Measurements from ENCODE around the gene OR51I1.

Gene OR51I1

DNA sequence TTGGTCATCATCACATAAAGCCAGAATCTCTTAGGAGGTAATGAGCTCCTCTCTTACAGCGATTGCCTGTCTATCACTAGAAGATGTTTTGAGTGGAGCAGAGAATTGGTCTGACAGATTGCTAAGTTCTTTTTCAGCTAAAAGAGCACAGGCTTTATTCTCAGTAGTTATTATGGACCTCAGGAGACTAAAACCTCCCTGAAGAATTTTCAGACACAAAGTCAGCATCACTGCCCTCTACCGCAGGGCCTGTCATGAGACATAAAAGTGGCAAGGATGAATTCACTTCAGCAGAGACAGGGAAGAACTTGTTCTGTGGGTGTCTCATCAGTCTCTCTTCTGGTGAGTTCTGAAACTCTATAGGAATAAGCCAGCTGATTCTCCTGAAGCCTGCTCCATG, 7.7 kb upstream of the OR51I1 start, which contains the start of gene OR51I2:
Gene OR51I2, plus strand, starts transcription at position 301 of the 400 bp plus-strand sequence. CDS start 4,166 bp downstream, outside the sequence.
- Histone ChIP-seq H3K4me3 (ENCODE audit: low read depth, low read length) (no peak within 1 kb of the TSS), H3K27me3 (ENCODE audit: control insufficient read depth, insufficient read depth, low read length) (no peaks in the 10 kb centered on the region), H3K9ac (ENCODE audit: low read depth, low read length) (no peak within 1 kb of the TSS), H3K36me3 (ENCODE audit: control insufficient read depth, insufficient read depth, low read length) (no peaks in the 10 kb centered on the region), H3K9me3 (ENCODE audit: control insufficient read depth, insufficient read depth, low read length) (no peaks in the 10 kb centered on the region), H3K4me1 (ENCODE audit: control insufficient read depth, insufficient read depth, low read length) (no peaks in the 10 kb centered on the region)

DNA sequence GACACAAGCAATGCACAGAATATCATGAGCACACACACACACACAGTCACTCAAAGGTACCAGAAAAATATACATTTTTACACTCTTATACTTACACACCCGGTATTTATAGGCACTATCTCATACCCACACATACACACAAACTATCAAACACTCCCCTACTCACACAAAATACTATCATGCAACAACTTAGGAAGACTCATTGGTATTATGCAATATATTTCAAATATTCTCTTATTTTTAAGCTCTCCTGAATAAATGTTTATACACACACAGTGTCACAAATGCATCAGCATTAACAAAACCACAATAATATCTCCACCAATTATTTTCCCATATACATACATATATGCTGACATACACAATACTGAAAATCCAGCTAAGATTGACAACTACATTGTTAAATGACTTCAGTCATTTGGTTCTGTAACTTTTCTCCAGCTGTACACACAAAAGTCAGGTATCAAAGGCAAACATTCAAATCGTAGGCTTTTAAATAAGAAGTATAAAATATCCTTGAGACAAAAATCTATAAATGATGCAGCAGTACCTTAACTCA, 2.6 kb upstream of the OR51I1 start:
- no peaks in the 10 kb centered on the region for H3K27me3 ChIP-seq (ENCODE audit: control insufficient read depth, insufficient read depth, low read length)
- H3K9ac ChIP-seq (ENCODE audit: low read depth, low read length), result no peak overlapping the region
- no peaks in the 10 kb centered on the region for H3K36me3 ChIP-seq (ENCODE audit: control insufficient read depth, insufficient read depth, low read length)
- H3K9me3 ChIP-seq (ENCODE audit: control insufficient read depth, insufficient read depth, low read length), result no peaks in the 10 kb centered on the region
- no peaks in the 10 kb centered on the region for H3K4me1 ChIP-seq (ENCODE audit: control insufficient read depth, insufficient read depth, low read length)
- no peak overlapping the region for H3K4me3 ChIP-seq (ENCODE audit: low read depth, low read length)

DNA sequence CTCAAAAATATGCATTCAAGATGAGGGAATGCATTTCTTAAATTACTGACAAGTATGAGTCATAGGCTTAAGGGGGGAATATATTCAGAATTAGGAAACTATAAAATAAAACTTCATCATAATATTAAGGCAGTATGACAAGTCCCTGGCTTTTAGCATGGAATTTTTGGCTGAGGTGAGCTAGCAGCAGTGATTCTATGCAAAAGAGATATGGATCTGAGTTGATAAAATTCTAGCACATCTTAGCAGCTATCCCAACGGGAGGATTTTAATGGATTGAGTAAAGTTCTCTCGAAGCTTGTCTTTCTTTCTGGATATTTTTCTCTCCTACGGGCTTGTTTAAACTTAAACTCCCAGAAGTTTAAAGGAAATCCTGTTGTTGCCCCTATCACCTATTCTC, 18.2 kb downstream of the OR51I1 start:
- H3K4me3 ChIP-seq (ENCODE audit: low read depth, low read length), result no peak overlapping the region
- no peaks in the 10 kb centered on the region for H3K36me3 ChIP-seq (ENCODE audit: control insufficient read depth, insufficient read depth, low read length)
- H3K9me3 ChIP-seq (ENCODE audit: control insufficient read depth, insufficient read depth, low read length), result no peaks in the 10 kb centered on the region
- no peak overlapping the region for H3K9ac ChIP-seq (ENCODE audit: low read depth, low read length)
- no peaks in the 10 kb centered on the region for H3K27me3 ChIP-seq (ENCODE audit: control insufficient read depth, insufficient read depth, low read length)
- no peaks in the 10 kb centered on the region for H3K4me1 ChIP-seq (ENCODE audit: control insufficient read depth, insufficient read depth, low read length)

DNA sequence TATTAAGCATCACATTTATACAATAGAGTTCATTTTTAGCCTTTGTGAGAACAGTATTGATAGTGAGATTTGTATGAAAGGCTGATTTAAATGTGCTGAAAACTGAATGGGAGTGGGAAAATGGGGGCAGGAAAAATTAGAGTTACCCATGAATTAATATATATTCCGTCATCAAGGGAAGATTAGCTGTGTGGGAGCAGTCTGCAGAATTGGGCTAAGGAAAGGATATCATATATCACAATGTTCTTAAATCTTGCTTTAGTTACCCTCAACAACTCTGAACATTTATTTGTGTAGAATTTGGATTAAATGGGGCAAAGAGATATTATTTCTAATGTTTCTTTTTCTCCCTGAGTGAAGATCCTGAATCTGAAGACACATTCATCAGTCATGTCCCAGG, 19.5 kb downstream of the OR51I1 start, which contains the start of gene OR51Q1:
Gene OR51Q1, plus strand, starts transcription at position 301 of the 400 bp plus-strand sequence. Its CDS starts 90 bp downstream, at position 391.
- Histone ChIP-seq H3K4me1 (ENCODE audit: control insufficient read depth, insufficient read depth, low read length) (no peaks in the 10 kb centered on the region), H3K4me3 (ENCODE audit: low read depth, low read length) (no peak within 1 kb of the TSS), H3K9me3 (ENCODE audit: control insufficient read depth, insufficient read depth, low read length) (no peaks in the 10 kb centered on the region), H3K27me3 (ENCODE audit: control insufficient read depth, insufficient read depth, low read length) (no peaks in the 10 kb centered on the region), H3K9ac (ENCODE audit: low read depth, low read length) (no peak within 1 kb of the TSS), H3K36me3 (ENCODE audit: control insufficient read depth, insufficient read depth, low read length) (no peaks in the 10 kb centered on the region)

DNA sequence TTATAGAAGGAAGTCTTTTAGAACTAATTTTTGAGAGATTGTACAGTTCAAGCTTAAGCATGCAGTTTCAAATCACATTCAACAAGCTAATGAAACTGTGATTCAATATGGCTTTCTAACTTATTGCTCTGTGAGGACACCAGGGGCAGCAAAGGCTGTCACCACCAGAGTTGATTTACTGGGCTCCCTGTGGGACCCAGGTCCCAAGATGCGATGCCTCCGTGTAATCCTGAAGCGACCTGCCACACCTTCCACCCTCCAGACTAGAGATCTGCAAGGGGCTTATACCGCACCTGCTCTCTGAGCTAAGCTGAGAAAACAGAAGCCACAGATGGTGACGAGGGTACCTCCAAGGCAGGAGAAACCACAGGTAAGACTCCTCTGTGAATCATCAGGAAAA, 20.3 kb downstream of the OR51I1 start:
- no peak overlapping the region for H3K9ac ChIP-seq (ENCODE audit: low read depth, low read length)
- no peaks in the 10 kb centered on the region for H3K27me3 ChIP-seq (ENCODE audit: control insufficient read depth, insufficient read depth, low read length)
- H3K4me1 ChIP-seq (ENCODE audit: control insufficient read depth, insufficient read depth, low read length), result no peaks in the 10 kb centered on the region
- no peaks in the 10 kb centered on the region for H3K9me3 ChIP-seq (ENCODE audit: control insufficient read depth, insufficient read depth, low read length)
- H3K36me3 ChIP-seq (ENCODE audit: control insufficient read depth, insufficient read depth, low read length), result no peaks in the 10 kb centered on the region
- H3K4me3 ChIP-seq (ENCODE audit: low read depth, low read length), result no peak overlapping the region

GRCh38 chr11:5405173-5405572, 36.1 kb downstream of the OR51I1 start:
- Histone ChIP-seq H3K4me3 (ENCODE audit: low read depth, low read length) (no peak overlapping the region), H3K27me3 (ENCODE audit: control insufficient read depth, insufficient read depth, low read length) (no peaks in the 10 kb centered on the region), H3K9me3 (ENCODE audit: control insufficient read depth, insufficient read depth, low read length) (no peaks in the 10 kb centered on the region), H3K4me1 (ENCODE audit: control insufficient read depth, insufficient read depth, low read length) (no peaks in the 10 kb centered on the region), H3K9ac (ENCODE audit: low read depth, low read length) (no peak overlapping the region), H3K36me3 (ENCODE audit: control insufficient read depth, insufficient read depth, low read length) (no peaks in the 10 kb centered on the region)

- Histone ChIP-seq H3K9ac (ENCODE audit: low read depth, low read length) (no peak overlapping the region), H3K4me1 (ENCODE audit: control insufficient read depth, insufficient read depth, low read length) (no peaks in the 10 kb centered on the region), H3K27me3 (ENCODE audit: control insufficient read depth, insufficient read depth, low read length) (no peaks in the 10 kb centered on the region), H3K4me3 (ENCODE audit: low read depth, low read length) (no peak overlapping the region), H3K36me3 (ENCODE audit: control insufficient read depth, insufficient read depth, low read length) (no peaks in the 10 kb centered on the region), H3K9me3 (ENCODE audit: control insufficient read depth, insufficient read depth, low read length) (no peaks in the 10 kb centered on the region)
Observed at GRCh38 chr11:5398936-5399335, 42.4 kb downstream of the OR51I1 start.

DNA sequence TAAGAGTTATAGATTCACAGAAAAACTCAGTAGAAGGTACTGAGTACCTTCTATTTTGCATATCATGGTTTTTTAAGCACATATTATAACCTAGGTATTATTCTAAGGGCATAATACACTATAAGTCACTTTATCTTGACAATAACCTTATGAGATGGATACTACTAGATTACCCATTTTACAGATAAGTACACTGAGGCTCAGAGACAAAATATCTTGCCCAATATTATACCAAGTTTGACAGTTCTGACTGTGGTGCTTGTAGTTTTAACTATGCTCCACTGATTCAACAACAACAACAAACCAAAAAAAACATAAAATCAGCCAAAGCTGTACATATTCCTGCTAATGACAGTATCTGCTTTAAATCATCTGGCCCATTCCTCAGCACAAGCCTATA, 47.2 kb downstream of the OR51I1 start:
- no peaks in the 10 kb centered on the region for H3K36me3 ChIP-seq (ENCODE audit: control insufficient read depth, insufficient read depth, low read length)

More for the DNA sequence above, 47.2 kb downstream of the OR51I1 start:
- no peaks in the 10 kb centered on the region for H3K9me3 ChIP-seq (ENCODE audit: control insufficient read depth, insufficient read depth, low read length)
- H3K4me1 ChIP-seq (ENCODE audit: control insufficient read depth, insufficient read depth, low read length), result no peaks in the 10 kb centered on the region
- no peaks in the 10 kb centered on the region for H3K27me3 ChIP-seq (ENCODE audit: control insufficient read depth, insufficient read depth, low read length)
- H3K9ac ChIP-seq (ENCODE audit: low read depth, low read length), result no peak overlapping the region
- no peak overlapping the region for H3K4me3 ChIP-seq (ENCODE audit: low read depth, low read length)
